H1 (cell line): ENCODE measurements around the gene LTBP1.

Source experiments
- BRCA1 ChIP-seq: IDR thresholded peaks from 2 replicates; pipeline ENCODE4 v1.6.1; 2012; ENCODE audit warnings: low read depth, low read length, improper control_type of control experiment
- EP300 ChIP-seq, 2 experiments: IDR thresholded peaks; 1 replicate in 1 of 2; 2 replicates in 1 of 2; pipeline ENCODE4 v1.6.1; 2011 to 2012; ENCODE audit warnings: low read depth in 2 of 2, low read length in 2 of 2, mild to moderate bottlenecking in 2 of 2, borderline replicate concordance in 1 of 2, inconsistent platforms in 1 of 2, moderate library complexity in 1 of 2
- GABPA ChIP-seq: IDR thresholded peaks from 2 replicates; pipeline ENCODE4 v1.6.1; 2011; ENCODE audit warnings: mild to moderate bottlenecking, low read length, moderate library complexity, borderline replicate concordance; ENCODE audit not compliant: insufficient read depth
- POLR2A ChIP-seq, 2 experiments: IDR thresholded peaks; 1 replicate in 1 of 2; 2 replicates in 1 of 2; pipeline ENCODE4 v1.6.1; 2011; ENCODE audit warnings: low read depth in 2 of 2, low read length in 2 of 2, mild to moderate bottlenecking in 2 of 2; ENCODE audit errors: control extremely low read depth in 1 of 2
- POLR2AphosphoS5 ChIP-seq: IDR thresholded peaks from 2 replicates; pipeline ENCODE4 v1.6.1; 2011; ENCODE audit warnings: low read depth, low read length
- RAD21 ChIP-seq, 2 experiments: IDR thresholded peaks in 1 of 2; conservative IDR thresholded peaks in 1 of 2; 2 replicates each; pipeline ENCODE4 v1.6.1; 2011; ENCODE audit warnings: low read depth in 2 of 2, low read length in 2 of 2, improper control_type of control experiment in 1 of 2, inconsistent platforms in 1 of 2, mild to moderate bottlenecking in 1 of 2, moderate library complexity in 1 of 2
- SAP30 ChIP-seq: fragments of 300-600 bp; sonication (generic); IDR thresholded peaks from 2 replicates; pipeline ENCODE4 v1.7.1; 2012; ENCODE audit warnings: low read length, moderate library complexity, mild to moderate bottlenecking, inconsistent platforms; ENCODE audit not compliant: insufficient read depth, insufficient replicate concordance
- SIN3A ChIP-seq, 2 experiments: IDR thresholded peaks in 1 of 2; conservative IDR thresholded peaks in 1 of 2; 2 replicates each; pipeline ENCODE4 v1.6.1; 2011 to 2012; ENCODE audit warnings: low read length in 2 of 2, improper control_type of control experiment in 1 of 2, low read depth in 1 of 2, mild to moderate bottlenecking in 1 of 2
- SP1 ChIP-seq: IDR thresholded peaks from 2 replicates; pipeline ENCODE4 v1.6.1; 2011; ENCODE audit warnings: low read depth, low read length
- TBP ChIP-seq: IDR thresholded peaks from 2 replicates; pipeline ENCODE4 v1.6.1; 2011; ENCODE audit warnings: low read depth, low read length, improper control_type of control experiment
- USF2 ChIP-seq: IDR thresholded peaks from 2 replicates; pipeline ENCODE4 v1.6.1; 2011; ENCODE audit warnings: low read length, improper control_type of control experiment
- ZNF274 ChIP-seq: IDR thresholded peaks from 2 replicates; pipeline ENCODE4 v1.7.0; 2012; ENCODE audit warnings: low read length, borderline replicate concordance; ENCODE audit errors: extremely low read depth
- TF ChIP-seq, protein P1 (sequence below), 3 experiments: IDR thresholded peaks; 1 replicate in 2 of 3; 2 replicates in 1 of 3; pipeline versions ENCODE4 v1.5.1 to v1.6.1; 2011; ENCODE audit warnings: low read length in 3 of 3, mild to moderate bottlenecking in 3 of 3, inconsistent platforms in 2 of 3, low read depth in 1 of 3, moderate library complexity in 1 of 3; ENCODE audit not compliant: insufficient read depth in 1 of 3; ENCODE audit errors: control extremely low read depth in 1 of 3
- TF ChIP-seq, protein P2 (sequence below): IDR thresholded peaks from 2 replicates; pipeline ENCODE4 v1.6.1; 2012; ENCODE audit warnings: inconsistent platforms

- TF ChIP-seq RAD21 (IDR thresholded peaks at IDR 0.05 in 1 of 2, conservative IDR thresholded peaks at IDR 0.05 in 1 of 2; ENCODE audit: low read depth in 2 of 2, low read length in 2 of 2) (no peak), POLR2AphosphoS5 (no peak), BRCA1 (no peak), POLR2A (IDR thresholded peaks at IDR 0.05; ENCODE audit: control extremely low read depth in 1 of 2, low read depth in 2 of 2, low read length in 2 of 2) (no peak), USF2 (no peak), SP1 (no peak), SIN3A (conservative IDR thresholded peaks at IDR 0.05 in 1 of 2, IDR thresholded peaks at IDR 0.05 in 1 of 2; ENCODE audit: low read depth in 1 of 2, low read length in 2 of 2) (no peak), ZNF274 (no peak), EP300 (IDR thresholded peaks at IDR 0.05; ENCODE audit: borderline replicate concordance in 1 of 2, low read depth in 2 of 2, low read length in 2 of 2) (no peak), TBP (no peak), GABPA (no peak), SAP30 (no peak)
- TF ChIP-seq, protein P1, sequence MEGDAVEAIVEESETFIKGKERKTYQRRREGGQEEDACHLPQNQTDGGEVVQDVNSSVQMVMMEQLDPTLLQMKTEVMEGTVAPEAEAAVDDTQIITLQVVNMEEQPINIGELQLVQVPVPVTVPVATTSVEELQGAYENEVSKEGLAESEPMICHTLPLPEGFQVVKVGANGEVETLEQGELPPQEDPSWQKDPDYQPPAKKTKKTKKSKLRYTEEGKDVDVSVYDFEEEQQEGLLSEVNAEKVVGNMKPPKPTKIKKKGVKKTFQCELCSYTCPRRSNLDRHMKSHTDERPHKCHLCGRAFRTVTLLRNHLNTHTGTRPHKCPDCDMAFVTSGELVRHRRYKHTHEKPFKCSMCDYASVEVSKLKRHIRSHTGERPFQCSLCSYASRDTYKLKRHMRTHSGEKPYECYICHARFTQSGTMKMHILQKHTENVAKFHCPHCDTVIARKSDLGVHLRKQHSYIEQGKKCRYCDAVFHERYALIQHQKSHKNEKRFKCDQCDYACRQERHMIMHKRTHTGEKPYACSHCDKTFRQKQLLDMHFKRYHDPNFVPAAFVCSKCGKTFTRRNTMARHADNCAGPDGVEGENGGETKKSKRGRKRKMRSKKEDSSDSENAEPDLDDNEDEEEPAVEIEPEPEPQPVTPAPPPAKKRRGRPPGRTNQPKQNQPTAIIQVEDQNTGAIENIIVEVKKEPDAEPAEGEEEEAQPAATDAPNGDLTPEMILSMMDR (IDR thresholded peaks at IDR 0.05; ENCODE audit: control extremely low read depth in 1 of 3, insufficient read depth in 1 of 3, low read depth in 1 of 3, low read length in 3 of 3), result no peak
- TF ChIP-seq, protein P2, sequence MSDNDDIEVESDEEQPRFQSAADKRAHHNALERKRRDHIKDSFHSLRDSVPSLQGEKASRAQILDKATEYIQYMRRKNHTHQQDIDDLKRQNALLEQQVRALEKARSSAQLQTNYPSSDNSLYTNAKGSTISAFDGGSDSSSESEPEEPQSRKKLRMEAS, result no peak
These were observed 65.2 kb downstream of the LTBP1 start for GRCh38 chr2:33011941-33012340.
